ENCODE data around the gene TMEM91.

DNA sequence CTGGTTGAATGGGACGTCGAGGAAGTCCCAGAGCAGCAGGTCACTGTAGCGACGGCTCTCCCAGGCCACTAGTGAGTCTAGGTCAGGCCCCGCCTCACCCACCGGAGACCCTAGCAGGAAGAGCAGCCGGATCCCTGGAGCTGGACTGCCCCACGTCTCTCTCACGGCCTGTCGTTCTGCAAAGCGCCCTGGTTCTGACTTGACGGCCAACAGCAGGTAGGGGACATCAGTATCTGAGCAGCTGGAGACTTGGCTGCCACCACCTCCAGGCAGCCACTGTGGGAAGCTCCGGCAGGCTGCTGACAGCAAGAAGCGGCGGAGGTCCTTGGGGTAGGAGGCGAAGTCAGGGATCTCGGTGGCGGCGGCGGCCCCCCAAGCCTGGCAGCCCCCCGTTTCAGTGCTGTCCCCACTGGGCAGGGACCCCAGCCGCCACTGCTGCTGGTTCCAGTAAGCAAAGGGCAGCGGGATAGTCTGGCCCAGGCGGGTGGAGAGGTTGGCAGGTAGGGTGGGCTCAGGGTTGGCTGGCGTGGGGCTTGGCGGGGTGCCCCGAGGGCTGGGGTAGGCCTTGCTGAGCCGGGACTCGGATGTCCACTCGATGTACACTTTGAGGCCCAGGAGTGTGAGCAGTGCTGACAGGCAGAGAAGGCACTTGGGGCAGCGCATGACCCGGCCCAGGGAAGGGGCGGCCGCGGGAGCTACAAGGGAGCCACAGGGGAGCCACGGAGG is 49.9 kb downstream of the TMEM91 start:
- TF ChIP-seq CTCF (IDR thresholded peaks at IDR 0.05; ENCODE audit: low read length) (no peak), EZH2 (IDR thresholded peaks at IDR 0.05; ENCODE audit: borderline replicate concordance, low read length) (no peak)

All from OCI-LY1 (cell line).